A549 (cell line): ENCODE data around the gene F2. TPM values are rescaled to one million over a fixed set of nuclear protein-coding genes. Genes with fewer than 3 reads are reported as not detected.
A peak's percentile ranks its signal among the peaks of the same experiment; 100 is the strongest.

Experiments used
- ATAC-seq, 2 experiments: fragments of 200-7000 bp in 1 of 2; fragments of >200 bp in 1 of 2; cut with Nextera tagmentation in 1 of 2; cut with Tn5 transposase in 1 of 2; 3 replicates each; pipeline versions ENCODE4 v1.8.0 to v1.9.1; 2018 to 2020; ENCODE audit warnings: mild to moderate bottlenecking in 1 of 2, moderate library complexity in 1 of 2
- CTCF ChIA-PET: fragments of 300-600 bp; sonication (Branson Sonifier 250); formaldehyde crosslinking; extraction: SDS; loops from one replicate; lab custom pipeline; 2021; ENCODE audit warnings: antibody characterized with exemption, inconsistent platforms; lab: Yijun Ruan, JAX
- POLR2A ChIA-PET: fragments of 350-600 bp; formaldehyde crosslinking; extraction: SDS; loops from one replicate; lab custom pipeline; 2021; ENCODE audit warnings: antibody characterized with exemption, inconsistent platforms; lab: Yijun Ruan, JAX
- DNase-seq, 2 experiments: peaks; one replicate each; pipeline versions ENCODE4 v3.0.0 to v3.0.0-alpha.2; 2011 to 2016; ENCODE audit warnings: low read depth in 1 of 2, low spot score in 1 of 2
- FAIRE-seq: peaks from 2 replicates; lab custom pipeline; 2011; peaks lifted over from hg19 to GRCh38; lab: Jason Lieb, UNC
- H3K27ac ChIP-seq, 2 experiments: fragments of >200 bp; sonication (Bioruptor Twin); formaldehyde crosslinking; 3 replicates each; pipeline ENCODE4 v1.5.1; 2016 to 2017
- H3K4me1 ChIP-seq: fragments of >200 bp; sonication (Bioruptor Twin); formaldehyde crosslinking; 3 replicates; pipeline ENCODE4 v1.6.1; 2016
- H3K4me2 ChIP-seq: fragments of >200 bp; sonication (Bioruptor Twin); formaldehyde crosslinking; 3 replicates; pipeline ENCODE4 v1.6.1; 2016
- H3K4me3 ChIP-seq: fragments of >200 bp; sonication (Bioruptor Twin); formaldehyde crosslinking; 3 replicates; pipeline ENCODE4 v1.5.1; 2016
- H3K9me3 ChIP-seq: fragments of >200 bp; sonication (Bioruptor Twin); formaldehyde crosslinking; 3 replicates; pipeline ENCODE4 v1.6.1; 2016
- ATOH8 ChIP-seq: fragments of 250-450 bp; sonication (Bioruptor Pico); IDR thresholded peaks from 2 replicates; pipeline ENCODE4 v1.5.0; 2020; ENCODE audit warnings: low read depth, mild to moderate bottlenecking, moderate library complexity
- BCL3 ChIP-seq: fragments of >200 bp; sonication (Bioruptor Twin); formaldehyde crosslinking; IDR thresholded peaks from 3 replicates; pipeline ENCODE4 v1.6.1; 2016
- CBX2 ChIP-seq: fragments of 200-600 bp; sonication (generic); IDR thresholded peaks from 2 replicates; pipeline ENCODE4 v1.6.1; 2016; ENCODE audit warnings: low read depth, mild to moderate bottlenecking, borderline replicate concordance
- CEBPB ChIP-seq, 2 experiments: fragments of >200 bp in 1 of 2; sonication (Bioruptor Twin) in 1 of 2; formaldehyde crosslinking in 1 of 2; IDR thresholded peaks; 2 replicates each; pipeline ENCODE4 v1.6.1; 2012 to 2016
- CHD2 ChIP-seq: fragments of 150-350 bp; IDR thresholded peaks from 2 replicates; pipeline ENCODE4 v1.6.1; 2014; ENCODE audit warnings: low read length; ENCODE audit not compliant: partially characterized antibody
- EHMT2 ChIP-seq: fragments of 200-600 bp; sonication (generic); IDR thresholded peaks from 2 replicates; pipeline ENCODE4 v1.6.1; 2016; ENCODE audit warnings: antibody characterized with exemption, low read depth, mild to moderate bottlenecking, moderate library complexity
- EP300 ChIP-seq, 2 experiments: fragments of >200 bp; sonication (Bioruptor Twin); formaldehyde crosslinking; IDR thresholded peaks; 2 replicates in 1 of 2; 3 replicates in 1 of 2; pipeline ENCODE4 v1.6.1; 2016 to 2017
- ESRRA ChIP-seq: fragments of 150-350 bp; IDR thresholded peaks from 2 replicates; pipeline ENCODE4 v1.6.1; 2014; ENCODE audit warnings: mild to moderate bottlenecking, low read length, borderline replicate concordance
- FOSL2 ChIP-seq, 2 experiments: fragments of 450-650 bp in 1 of 2; fragments of >200 bp in 1 of 2; sonication (Bioruptor Twin) in 1 of 2; formaldehyde crosslinking; IDR thresholded peaks; 2 replicates each; pipeline versions ENCODE4 v1.5.0 to v1.6.1; 2016 to 2020; ENCODE audit warnings: mild to moderate bottlenecking in 1 of 2, moderate library complexity in 1 of 2
- HDAC2 ChIP-seq: fragments of 200-600 bp; sonication (generic); IDR thresholded peaks from 2 replicates; pipeline ENCODE4 v1.6.1; 2016
- HES2 ChIP-seq: fragments of >200 bp; sonication (Bioruptor Twin); formaldehyde crosslinking; IDR thresholded peaks from 2 replicates; pipeline ENCODE4 v1.6.1; 2016
- HOXA7 ChIP-seq: fragments of 250-450 bp; sonication (Bioruptor Pico); IDR thresholded peaks from 2 replicates; pipeline ENCODE4 v1.5.0; 2020; ENCODE audit warnings: mild to moderate bottlenecking, moderate library complexity
- HOXB5 ChIP-seq: fragments of 250-450 bp; sonication (Bioruptor Pico); IDR thresholded peaks from 2 replicates; pipeline ENCODE4 v1.5.0; 2020; ENCODE audit warnings: mild to moderate bottlenecking, moderate library complexity
- JUN ChIP-seq, 2 experiments: fragments of >200 bp; sonication (Bioruptor Twin); formaldehyde crosslinking; IDR thresholded peaks; 2 replicates in 1 of 2; 3 replicates in 1 of 2; pipeline ENCODE4 v1.6.1; 2016 to 2017
- KDM5A ChIP-seq: fragments of 200-600 bp; sonication (generic); IDR thresholded peaks from 2 replicates; pipeline ENCODE4 v1.6.1; 2016; ENCODE audit warnings: antibody characterized with exemption, mild to moderate bottlenecking
- MAZ ChIP-seq: fragments of 150-350 bp; IDR thresholded peaks from 2 replicates; pipeline ENCODE4 v1.6.1; 2014; ENCODE audit warnings: antibody characterized with exemption, low read depth, low read length, borderline replicate concordance
- MYC ChIP-seq: IDR thresholded peaks from 2 replicates; pipeline ENCODE4 v1.6.1; 2012; ENCODE audit warnings: mild to moderate bottlenecking, inconsistent platforms, low read length, improper control_type of control experiment, borderline replicate concordance
- NR3C1 ChIP-seq: fragments of >200 bp; sonication (Bioruptor Twin); formaldehyde crosslinking; IDR thresholded peaks from 3 replicates; pipeline ENCODE4 v1.6.1; 2017
- PHF8 ChIP-seq: fragments of 200-600 bp; sonication (generic); IDR thresholded peaks from 2 replicates; pipeline ENCODE4 v1.6.1; 2016; ENCODE audit warnings: low read depth, mild to moderate bottlenecking, antibody characterized with exemption, moderate library complexity, borderline replicate concordance
- POLR2AphosphoS2 ChIP-seq: conservative IDR thresholded peaks from 2 replicates; pipeline ENCODE4 v1.6.1; 2012; ENCODE audit warnings: low read length, improper control_type of control experiment, inconsistent platforms
- RAD21 ChIP-seq, 2 experiments: fragments of >200 bp in 1 of 2; sonication (Bioruptor Twin) in 1 of 2; formaldehyde crosslinking in 1 of 2; IDR thresholded peaks in 1 of 2; conservative IDR thresholded peaks in 1 of 2; 2 replicates in 1 of 2; 3 replicates in 1 of 2; pipeline ENCODE4 v1.6.1; 2012 to 2018; ENCODE audit warnings: inconsistent platforms in 1 of 2
- RARB ChIP-seq: fragments of 250-450 bp; sonication (Bioruptor Pico); IDR thresholded peaks from 2 replicates; pipeline ENCODE4 v1.8.0; 2021; ENCODE audit warnings: mild to moderate bottlenecking, moderate library complexity
- RFX5 ChIP-seq: fragments of 450-650 bp; IDR thresholded peaks from 2 replicates; pipeline ENCODE4 v1.7.1; 2014; ENCODE audit warnings: antibody characterized with exemption, mild to moderate bottlenecking, moderate library complexity
- RNF2 ChIP-seq: fragments of 200-600 bp; sonication (generic); IDR thresholded peaks from 2 replicates; pipeline ENCODE4 v1.6.1; 2016; ENCODE audit warnings: low read depth, mild to moderate bottlenecking, antibody characterized with exemption, moderate library complexity, borderline replicate concordance
- SMC3 ChIP-seq: fragments of >200 bp; sonication (Bioruptor Twin); formaldehyde crosslinking; IDR thresholded peaks from 3 replicates; pipeline ENCODE4 v1.6.1; 2018; ENCODE audit warnings: inconsistent platforms
- TP53 ChIP-seq: fragments of 250-450 bp; sonication (Bioruptor Pico); IDR thresholded peaks from 2 replicates; pipeline ENCODE4 v1.5.0; 2021; ENCODE audit warnings: mild to moderate bottlenecking, moderate library complexity
- USF2 ChIP-seq: fragments of 450-650 bp; IDR thresholded peaks from 2 replicates; pipeline ENCODE4 v1.6.1; 2014; ENCODE audit warnings: antibody characterized with exemption
- ZC3H11A ChIP-seq: fragments of 450-650 bp; IDR thresholded peaks from 2 replicates; pipeline ENCODE4 v1.6.1; 2014; ENCODE audit warnings: antibody characterized with exemption, mild to moderate bottlenecking
- ZNF302 ChIP-seq: fragments of 250-450 bp; sonication (Bioruptor Pico); IDR thresholded peaks from 2 replicates; pipeline ENCODE4 v1.9.0; 2021; ENCODE audit warnings: inconsistent platforms, mild to moderate bottlenecking, moderate library complexity
- WGBS: methylation state at CpG from one replicate; pipeline ENCODE4 v1.1.6; 2017; ENCODE audit errors: missing lambda C conversion rate; 5-methylcytosine and 5-hydroxymethylcytosine counted together
- polyA plus RNA-seq, 4 experiments: library from polyadenylated mRNA; depleted of rRNA in 3 of 4; stranded (reverse); fragments of >200 nt; fragmentation: RNase III in 1 of 4; extraction: RNeasy Plus Mini Kit Qiagen cat#74134 plus additional on column Dnase treatment in 1 of 4; gene quantifications; 2 replicates in 3 of 4; 3 replicates in 1 of 4; pipeline ENCODE4 v1.2.3, GENCODE V29; 2011 to 2017

F2 gene
- polyA plus RNA-seq, 2 of the 4 experiments (the other 2 are of a cell fraction): 2.5 to 3.8 TPM

GRCh38 chr11:46675288-46675851 lies 43.6 kb upstream of the F2 start:
- WGBS: 36% methylated on average over 4 of the region's 4 CpGs
- peak overlapping the region; percentile 17 for H3K4me2 ChIP-seq
- no peak for TF ChIP-seq ESRRA
- TF ChIP-seq RNF2: no peak
- TF ChIP-seq CBX2: no peak
- TF ChIP-seq CEBPB (IDR thresholded peaks at IDR 0.05): 0 out of 4 replicates have a peak, but pooled peaks of 1 of the 2 experiments have one; percentile 40
- no peak for TF ChIP-seq SMC3
- no peak for TF ChIP-seq HES2
- TF ChIP-seq HOXA7 (CRISPR knock-in tag): no peak
- no peak for TF ChIP-seq EHMT2
- peak; percentile 76 for TF ChIP-seq USF2
- TF ChIP-seq PHF8: no peak
- TF ChIP-seq BCL3: no peak
- no peak for TF ChIP-seq CHD2
- no peak for TF ChIP-seq FOSL2 (IDR thresholded peaks at IDR 0.05)
- TF ChIP-seq FOSL2 (CRISPR knock-in tag; IDR thresholded peaks at IDR 0.05): 0 out of 2 replicates have a peak, but pooled peaks have one; percentile 9
- 0 out of 2 replicates have a peak, but pooled peaks have one; percentile 54 for TF ChIP-seq POLR2AphosphoS2
- no peak for TF ChIP-seq ATOH8
- TF ChIP-seq NR3C1: no peak
- no peak for TF ChIP-seq ZC3H11A
- FAIRE-seq: no peak
- peak; percentile 52 for DNase-seq
- POLR2A ChIA-PET: interaction anchor here (0.8 kb wide), 1 partner anchor 26 kb away, joined by 4 read pairs; the partner anchor contains the start of gene ZNF408
- peak overlapping the region; percentile 12 to 77; a peak in 4 of 6 replicates for H3K27ac ChIP-seq
- no peaks in the 10 kb centered on the region for H3K9me3 ChIP-seq
- no peak overlapping the region for H3K4me3 ChIP-seq
- CTCF ChIA-PET: interaction anchor here (1.8 to 2.4 kb wide), 3 partner anchors 12 to 286 kb away, joined by 4 to 9 read pairs (median 5); no protein-coding TSS in a partner anchor
- H3K4me1 ChIP-seq: peaks cover 15% of the 10 kb centered on the region
- peak; percentile 51 to 67 for ATAC-seq

- DNase-seq (no peak), ATAC-seq (no peak), FAIRE-seq (no peak)
- H3K4me3 ChIP-seq: no peak overlapping the region
- ChIA-PET CTCF (interaction anchor here (0.7 kb wide), 1 partner anchor 23 kb away, joined by 3 read pairs; no protein-coding TSS in a partner anchor), POLR2A (no interaction called here)
- 90% methylated on average over 7 of the region's 7 CpGs for WGBS
- H3K9me3 ChIP-seq: no peaks in the 10 kb centered on the region
- H3K4me2 ChIP-seq: peak overlapping the region; percentile 17
- H3K4me1 ChIP-seq: peaks cover 15% of the 10 kb centered on the region
- H3K27ac ChIP-seq: peak overlapping the region; percentile 12 to 77; a peak in 4 of 6 replicates
- no peak for TF ChIP-seq BCL3
- TF ChIP-seq HDAC2: no peak
- no peak for TF ChIP-seq RARB (CRISPR knock-in tag)
- no peak for TF ChIP-seq POLR2AphosphoS2
- TF ChIP-seq HOXB5: no peak
- no peak for TF ChIP-seq RFX5
- TF ChIP-seq JUN (IDR thresholded peaks at IDR 0.05): no peak
- no peak for TF ChIP-seq EHMT2
- no peak for TF ChIP-seq EP300 (IDR thresholded peaks at IDR 0.05)
- TF ChIP-seq TP53 (CRISPR knock-in tag): no peak
- TF ChIP-seq CHD2: no peak
- no peak for TF ChIP-seq CBX2
- TF ChIP-seq MAZ: no peak
- TF ChIP-seq KDM5A: no peak
- no peak for TF ChIP-seq MYC
- TF ChIP-seq HES2: no peak
- TF ChIP-seq RAD21 (conservative IDR thresholded peaks at IDR 0.05 in 1 of 2, IDR thresholded peaks at IDR 0.05 in 1 of 2): no peak
- no peak for TF ChIP-seq ZNF302 (CRISPR knock-in tag)
- no peak for TF ChIP-seq CEBPB (IDR thresholded peaks at IDR 0.05)
Measured at GRCh38 chr11:46675949-46676348, 43.1 kb upstream of the F2 start.
